ENCODE results near the gene CPSF3. TPM values are rescaled to one million over a fixed set of nuclear protein-coding genes. Genes with fewer than 3 reads are reported as not detected.

The CPSF3 gene
- total RNA-seq, 2 experiments from 2014 or later: 57.9 to 64.6 TPM

DNA sequence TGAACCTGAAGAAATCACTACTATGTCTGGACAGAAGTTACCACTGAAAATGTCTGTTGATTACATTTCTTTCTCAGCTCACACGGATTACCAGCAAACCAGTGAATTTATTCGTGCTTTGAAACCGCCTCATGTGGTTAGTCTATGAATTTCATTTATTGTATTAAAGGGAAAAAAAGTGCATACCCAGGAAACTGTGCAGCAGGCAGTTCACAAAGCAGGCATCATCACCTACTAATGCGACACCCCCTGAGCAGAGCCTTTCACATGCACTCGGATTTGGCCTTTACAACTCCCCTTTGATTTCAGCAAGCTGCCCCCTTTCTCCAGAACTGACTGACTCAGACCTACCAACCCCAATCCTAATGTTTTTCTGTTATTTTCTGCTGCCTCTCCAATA lies 20.1 kb downstream of the CPSF3 start:
- Mint-ChIP-seq H3K4me1 (peaks cover 20% of the 10 kb centered on the region), H3K27me3 (no peaks in the 10 kb centered on the region), H3K4me3 (no peak overlapping the region), H3K27ac (peak overlapping the region; percentile 57), H3K36me3 (peaks cover 48% of the 10 kb centered on the region), H3K9me3 (ENCODE audit: low read depth) (no peaks in the 10 kb centered on the region)
- DNase-seq: no peak
- ATAC-seq: no peak
- CTCF ChIA-PET: no interaction called here

DNA sequence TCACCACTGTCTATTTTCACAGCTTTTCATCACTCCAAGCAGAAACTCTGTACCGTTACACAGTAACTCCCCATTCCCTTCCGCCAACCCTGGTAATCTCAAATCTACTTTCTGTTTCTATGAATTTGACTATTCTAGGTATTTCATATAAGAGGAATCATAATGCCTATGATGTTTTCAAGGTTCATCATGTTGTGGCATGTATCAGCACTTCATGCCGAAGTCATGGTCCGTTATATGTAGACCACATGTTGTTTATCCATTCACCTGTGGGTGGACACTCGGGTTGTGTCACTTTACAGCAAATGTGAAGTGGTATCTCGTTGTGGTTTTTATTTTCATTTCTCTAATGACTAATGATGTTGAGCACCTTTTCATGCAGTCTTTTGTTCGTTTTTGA lies 21.6 kb downstream of the CPSF3 start:
- peaks cover 20% of the 10 kb centered on the region for H3K4me1 Mint-ChIP-seq
- H3K4me3 Mint-ChIP-seq: no peak overlapping the region
- no peaks in the 10 kb centered on the region for H3K27me3 Mint-ChIP-seq
- H3K36me3 Mint-ChIP-seq: peaks cover 46% of the 10 kb centered on the region
- CTCF ChIA-PET: no interaction called here
- peak overlapping the region; percentile 69 for H3K27ac Mint-ChIP-seq
- H3K9me3 Mint-ChIP-seq (ENCODE audit: low read depth): no peaks in the 10 kb centered on the region
- ATAC-seq: peak; percentile 67
- DNase-seq: no peak

DNA sequence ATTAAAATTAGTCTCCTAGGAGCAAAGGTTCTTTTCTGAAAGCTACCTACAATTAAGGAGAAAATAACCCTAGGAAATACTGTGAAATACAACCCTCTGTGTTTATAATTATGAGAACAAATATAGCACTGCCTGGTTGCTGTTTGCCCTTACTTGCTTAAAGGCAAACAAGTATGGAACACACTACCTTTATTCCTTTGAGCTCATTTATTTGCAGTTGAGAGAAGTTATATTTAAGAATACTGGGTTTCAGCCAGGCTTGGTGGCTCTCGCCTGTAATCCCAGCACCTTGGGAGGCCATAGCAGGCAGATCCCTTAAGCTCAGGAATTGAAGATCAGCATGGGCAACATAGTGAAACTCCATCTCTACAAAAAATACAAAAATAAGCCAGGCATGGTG lies 27.8 kb downstream of the CPSF3 start:
- no peak for ATAC-seq
- H3K9me3 Mint-ChIP-seq (ENCODE audit: low read depth): no peaks in the 10 kb centered on the region
- H3K4me3 Mint-ChIP-seq: no peak overlapping the region
- H3K36me3 Mint-ChIP-seq: peaks cover 32% of the 10 kb centered on the region
- H3K27ac Mint-ChIP-seq: no peak overlapping the region
- DNase-seq: no peak
- no peaks in the 10 kb centered on the region for H3K4me1 Mint-ChIP-seq
- CTCF ChIA-PET: no interaction called here
- H3K27me3 Mint-ChIP-seq: no peaks in the 10 kb centered on the region

DNA sequence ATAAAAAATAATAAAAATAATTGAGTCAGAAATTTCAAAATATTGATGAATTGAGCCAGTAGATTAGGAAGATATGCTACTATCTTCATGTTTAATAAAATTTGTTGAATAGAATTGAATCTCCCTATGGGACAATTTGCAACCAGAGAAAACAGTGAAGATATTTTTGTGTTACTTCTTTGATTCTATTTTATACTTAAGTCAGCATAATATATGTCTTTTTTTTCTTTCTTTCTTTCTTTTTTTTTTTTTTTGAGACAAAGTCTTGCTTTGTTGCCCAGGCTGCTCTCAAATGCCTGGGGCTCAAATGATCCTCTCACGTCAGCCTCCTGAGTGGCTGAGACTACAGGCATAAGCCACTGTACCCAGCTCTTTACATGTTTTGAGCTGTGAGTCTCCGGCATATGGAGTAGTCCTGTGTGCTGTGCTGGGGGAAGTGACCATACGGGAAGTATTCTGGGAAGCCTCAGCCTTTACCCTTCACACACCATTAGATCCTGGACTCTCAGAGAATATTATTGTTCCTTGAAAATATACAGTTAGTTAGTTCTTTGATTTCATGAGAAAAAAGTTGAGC lies 37.1 kb downstream of the CPSF3 start:
- CTCF ChIA-PET: interaction anchor here (0.6 kb wide), 1 partner anchor 26 kb away, joined by 3 read pairs; no protein-coding TSS in a partner anchor
- peaks cover 15% of the 10 kb centered on the region for H3K4me1 Mint-ChIP-seq
- no peak overlapping the region for H3K27ac Mint-ChIP-seq
- H3K36me3 Mint-ChIP-seq: peaks cover 29% of the 10 kb centered on the region
- H3K27me3 Mint-ChIP-seq: no peaks in the 10 kb centered on the region
- ATAC-seq: no peak
- H3K4me3 Mint-ChIP-seq: no peak overlapping the region
- no peaks in the 10 kb centered on the region for H3K9me3 Mint-ChIP-seq (ENCODE audit: low read depth)
- no peak for DNase-seq

DNA sequence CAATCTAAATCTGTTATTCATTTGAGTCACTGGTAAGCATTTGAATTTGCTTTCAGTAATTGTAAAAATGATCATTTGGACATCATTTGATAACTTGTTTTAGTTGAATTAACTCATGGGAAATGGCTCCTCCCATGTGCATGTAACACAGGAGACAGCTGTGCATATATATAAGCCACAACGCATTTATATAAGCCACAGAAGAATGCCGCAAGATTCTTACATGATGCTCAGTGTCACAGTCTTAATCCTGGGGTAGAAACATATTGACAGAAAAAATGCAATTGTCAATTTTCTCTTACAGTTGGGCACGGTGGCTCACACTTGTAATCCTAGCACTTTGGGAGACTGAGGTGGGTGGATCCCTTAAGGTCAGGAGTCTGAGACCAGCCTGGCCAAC lies 37.6 kb downstream of the CPSF3 start:
- DNase-seq (no peak), ATAC-seq (no peak)
- Mint-ChIP-seq H3K4me1 (peaks cover 15% of the 10 kb centered on the region), H3K36me3 (peaks cover 32% of the 10 kb centered on the region), H3K4me3 (no peak overlapping the region), H3K9me3 (ENCODE audit: low read depth) (no peaks in the 10 kb centered on the region), H3K27me3 (no peaks in the 10 kb centered on the region), H3K27ac (no peak overlapping the region)
- CTCF ChIA-PET: interaction anchor here (0.6 to 1.3 kb wide), 2 partner anchors 9 to 26 kb away, joined by 3 to 4 read pairs; no protein-coding TSS in a partner anchor

DNA sequence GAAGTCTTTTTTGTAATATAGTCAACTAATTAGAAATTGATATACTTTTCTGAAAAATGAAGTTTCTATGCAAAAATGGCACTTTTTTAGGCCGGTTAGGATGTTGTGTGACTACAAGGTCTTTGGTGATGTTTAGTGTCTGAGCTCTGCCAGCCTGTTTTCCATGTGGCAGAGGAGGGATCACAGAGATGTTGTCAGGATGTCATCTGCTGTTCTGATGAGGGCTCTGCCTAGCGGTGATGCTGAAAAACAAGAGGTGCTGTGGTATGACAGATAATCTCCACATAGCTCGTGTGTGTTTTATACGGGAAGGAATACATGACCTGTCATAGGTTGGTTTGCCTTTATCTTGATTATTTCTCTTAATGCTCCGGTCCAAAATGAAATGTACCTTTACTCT lies 38.9 kb downstream of the CPSF3 start:
- peaks cover 15% of the 10 kb centered on the region for H3K4me1 Mint-ChIP-seq
- H3K4me3 Mint-ChIP-seq: no peak overlapping the region
- no peaks in the 10 kb centered on the region for H3K9me3 Mint-ChIP-seq (ENCODE audit: low read depth)
- H3K27ac Mint-ChIP-seq: no peak overlapping the region
- DNase-seq: no peak
- H3K27me3 Mint-ChIP-seq: no peaks in the 10 kb centered on the region
- CTCF ChIA-PET: interaction anchor here (0.7 to 1.3 kb wide), 2 partner anchors 8 to 125 kb away, joined by 3 to 4 read pairs; no protein-coding TSS in a partner anchor
- peaks cover 33% of the 10 kb centered on the region for H3K36me3 Mint-ChIP-seq
- ATAC-seq: no peak

DNA sequence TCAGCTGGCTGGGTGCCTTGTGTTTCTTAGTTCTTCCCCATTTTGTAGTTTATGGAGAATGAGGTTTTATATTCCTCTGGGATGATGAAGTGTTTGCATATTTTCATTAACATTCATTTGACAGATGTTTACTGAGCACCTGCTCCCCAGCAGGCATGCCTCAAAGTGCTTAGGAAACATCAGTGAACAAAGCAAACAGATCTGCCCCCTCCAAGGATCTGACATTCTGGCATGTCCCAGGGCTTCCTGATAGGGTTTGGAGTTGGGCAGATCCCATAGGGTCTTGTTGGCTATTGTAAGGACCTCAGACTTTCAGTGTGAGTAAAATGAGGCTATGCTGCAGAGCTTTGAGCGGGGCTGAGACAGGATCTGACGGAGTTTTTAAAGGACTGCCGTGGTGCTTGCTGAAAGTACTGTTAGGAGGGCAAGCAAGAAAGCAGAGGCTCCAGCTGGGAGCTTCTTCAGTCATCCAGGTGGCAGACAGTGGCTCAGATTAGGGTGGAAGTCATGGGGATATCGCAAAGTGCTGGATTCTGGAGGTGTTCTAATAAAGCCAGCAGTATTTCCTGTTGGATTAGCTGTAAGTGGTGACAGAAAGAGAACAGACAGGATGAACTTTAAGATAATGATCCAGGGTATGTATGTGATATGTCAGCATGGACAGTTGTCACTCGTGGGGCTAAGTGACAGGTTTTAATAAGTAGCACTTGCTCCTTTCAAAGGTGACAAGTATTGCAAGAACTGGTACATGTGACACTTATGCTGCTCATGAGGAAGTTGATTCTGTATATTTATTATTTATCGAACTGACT lies 39.6 kb downstream of the CPSF3 start:
- H3K4me1 Mint-ChIP-seq: peaks cover 15% of the 10 kb centered on the region
- peak overlapping the region; percentile 73 for H3K27ac Mint-ChIP-seq
- ATAC-seq (peak; percentile 58), DNase-seq (no peak)
- no peak overlapping the region for H3K4me3 Mint-ChIP-seq
- no peaks in the 10 kb centered on the region for H3K27me3 Mint-ChIP-seq
- peaks cover 30% of the 10 kb centered on the region for H3K36me3 Mint-ChIP-seq
- CTCF ChIA-PET: no interaction called here
- no peaks in the 10 kb centered on the region for H3K9me3 Mint-ChIP-seq (ENCODE audit: low read depth)

DNA sequence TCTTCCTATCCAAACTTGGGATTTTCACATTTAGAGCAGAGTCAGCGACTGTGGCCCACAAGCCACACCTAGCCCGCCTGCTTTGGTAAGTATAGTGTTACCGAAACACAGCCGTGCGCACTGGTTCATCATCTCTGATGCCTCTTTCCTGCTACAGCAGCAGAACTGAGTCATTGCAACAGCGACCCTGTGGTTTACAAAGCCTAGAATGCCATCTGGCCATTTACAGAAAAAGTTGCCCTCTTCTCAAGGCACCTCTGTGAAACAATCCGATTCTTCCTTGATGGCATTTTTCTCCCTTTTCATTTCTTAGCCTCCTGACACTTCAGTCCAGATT lies 40.2 kb downstream of the CPSF3 start:
- Mint-ChIP-seq H3K4me3 (no peak overlapping the region), H3K36me3 (peaks cover 29% of the 10 kb centered on the region), H3K27ac (peak overlapping the region; percentile 73), H3K27me3 (no peaks in the 10 kb centered on the region), H3K4me1 (peaks cover 15% of the 10 kb centered on the region), H3K9me3 (ENCODE audit: low read depth) (no peaks in the 10 kb centered on the region)
- CTCF ChIA-PET: no interaction called here
- peak; percentile 76 for DNase-seq
- peak; percentile 96 for ATAC-seq

DNA sequence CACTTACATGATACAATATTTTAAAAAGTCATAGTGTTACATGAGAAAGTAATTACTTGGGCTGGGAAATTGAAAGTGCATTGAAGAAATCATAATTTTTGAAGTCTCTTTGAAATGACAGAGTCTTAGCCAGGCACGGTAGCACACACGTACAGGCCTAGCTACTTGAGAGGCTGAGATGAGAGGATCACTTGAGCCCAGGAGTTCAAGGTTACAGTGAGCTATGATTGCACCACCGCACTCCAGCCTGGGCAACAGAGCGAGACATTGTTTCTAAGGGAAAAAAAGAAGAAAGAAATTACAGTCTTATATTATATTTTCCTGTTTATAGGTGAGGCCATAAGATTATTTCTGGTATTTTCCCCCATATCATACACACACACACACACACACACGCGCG lies 41.7 kb downstream of the CPSF3 start:
- Mint-ChIP-seq H3K27ac (no peak overlapping the region), H3K27me3 (no peaks in the 10 kb centered on the region), H3K36me3 (peaks cover 24% of the 10 kb centered on the region), H3K9me3 (ENCODE audit: low read depth) (no peaks in the 10 kb centered on the region), H3K4me1 (peaks cover 15% of the 10 kb centered on the region), H3K4me3 (no peak overlapping the region)
- no peak for ATAC-seq
- CTCF ChIA-PET: interaction anchor here (1.3 kb wide), 1 partner anchor 9 kb away, joined by 6 read pairs; the partner anchor contains the start of gene IAH1
- DNase-seq: no peak

DNA sequence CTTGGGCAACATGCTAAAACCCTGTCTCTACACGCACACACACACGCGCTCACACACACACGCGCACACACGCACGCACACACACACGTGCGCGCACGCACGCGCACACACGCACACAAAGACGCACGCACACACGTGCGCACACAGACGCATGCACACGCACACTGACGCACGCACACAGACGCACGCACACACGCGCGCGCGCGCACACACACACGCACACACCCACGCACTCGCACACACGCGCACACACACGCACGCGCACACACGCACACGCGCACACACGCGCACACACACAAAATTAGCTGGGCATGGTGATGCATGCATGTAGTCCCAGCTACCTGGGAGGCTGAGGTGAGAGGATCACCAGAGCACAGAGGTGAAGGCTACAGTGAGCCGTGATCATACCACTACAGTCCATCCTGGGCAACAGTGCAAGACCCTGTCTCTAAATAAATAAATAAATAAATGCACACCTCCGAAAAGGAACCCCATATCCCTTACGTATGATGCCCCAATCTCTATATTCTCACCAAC lies 42.8 kb downstream of the CPSF3 start:
- peaks cover 15% of the 10 kb centered on the region for H3K4me1 Mint-ChIP-seq
- no peaks in the 10 kb centered on the region for H3K27me3 Mint-ChIP-seq
- H3K27ac Mint-ChIP-seq: peak overlapping the region; percentile 25
- H3K9me3 Mint-ChIP-seq (ENCODE audit: low read depth): no peaks in the 10 kb centered on the region
- no peak overlapping the region for H3K4me3 Mint-ChIP-seq
- CTCF ChIA-PET: no interaction called here
- DNase-seq (no peak), ATAC-seq (no peak)
- H3K36me3 Mint-ChIP-seq: peaks cover 25% of the 10 kb centered on the region

DNA sequence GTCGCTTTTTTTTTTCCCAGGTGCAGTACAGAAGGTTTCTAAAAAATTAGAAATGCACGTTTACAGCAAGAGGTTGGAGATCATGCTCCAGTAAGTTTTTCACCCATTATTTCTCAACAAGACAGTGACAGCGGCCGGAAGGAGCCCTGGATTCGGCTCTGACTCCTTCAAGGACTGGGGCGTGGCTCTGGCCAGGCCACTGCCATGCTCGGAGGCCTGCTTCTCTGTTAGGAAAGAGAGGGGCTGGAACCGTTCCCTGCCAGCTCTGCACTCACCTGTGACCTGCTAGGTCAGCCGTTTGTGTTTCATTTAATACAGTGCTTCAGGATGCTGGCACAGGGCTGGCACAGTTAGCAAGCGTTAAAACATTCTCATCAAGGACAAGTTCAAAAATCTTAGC lies 44.2 kb downstream of the CPSF3 start:
- Mint-ChIP-seq H3K4me3 (no peak overlapping the region), H3K27ac (no peak overlapping the region), H3K9me3 (ENCODE audit: low read depth) (no peaks in the 10 kb centered on the region), H3K36me3 (peaks cover 29% of the 10 kb centered on the region), H3K4me1 (peaks cover 13% of the 10 kb centered on the region), H3K27me3 (no peaks in the 10 kb centered on the region)
- ATAC-seq (no peak), DNase-seq (peak; percentile 21)
- CTCF ChIA-PET: no interaction called here

DNA sequence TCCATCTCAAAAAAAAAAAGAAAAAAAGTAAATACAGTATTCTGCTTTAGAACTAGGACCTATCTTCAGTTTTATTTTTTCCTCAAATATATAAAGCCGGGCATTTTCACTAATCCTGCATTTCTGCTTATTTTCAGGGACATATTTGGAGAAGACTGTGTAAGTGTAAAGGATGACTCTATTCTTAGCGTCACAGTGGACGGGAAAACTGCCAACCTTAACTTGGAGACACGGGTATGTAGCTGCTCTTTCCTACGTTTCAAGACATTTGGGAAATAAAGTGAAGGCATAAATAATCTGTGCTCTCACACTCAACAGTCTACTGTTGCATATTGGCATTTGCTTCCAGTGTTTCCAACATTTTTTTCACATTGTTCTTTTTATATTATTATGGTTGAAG lies 47.8 kb downstream of the CPSF3 start:
- no peaks in the 10 kb centered on the region for H3K27me3 Mint-ChIP-seq
- H3K4me3 Mint-ChIP-seq: no peak overlapping the region
- DNase-seq (peak; percentile 4), ATAC-seq (no peak)
- CTCF ChIA-PET: interaction anchor here (1.1 kb wide), 1 partner anchor 9 kb away, joined by 4 read pairs; no protein-coding TSS in a partner anchor
- no peaks in the 10 kb centered on the region for H3K9me3 Mint-ChIP-seq (ENCODE audit: low read depth)
- H3K27ac Mint-ChIP-seq: no peak overlapping the region
- H3K4me1 Mint-ChIP-seq: peaks cover 20% of the 10 kb centered on the region
- peaks cover 34% of the 10 kb centered on the region for H3K36me3 Mint-ChIP-seq

DNA sequence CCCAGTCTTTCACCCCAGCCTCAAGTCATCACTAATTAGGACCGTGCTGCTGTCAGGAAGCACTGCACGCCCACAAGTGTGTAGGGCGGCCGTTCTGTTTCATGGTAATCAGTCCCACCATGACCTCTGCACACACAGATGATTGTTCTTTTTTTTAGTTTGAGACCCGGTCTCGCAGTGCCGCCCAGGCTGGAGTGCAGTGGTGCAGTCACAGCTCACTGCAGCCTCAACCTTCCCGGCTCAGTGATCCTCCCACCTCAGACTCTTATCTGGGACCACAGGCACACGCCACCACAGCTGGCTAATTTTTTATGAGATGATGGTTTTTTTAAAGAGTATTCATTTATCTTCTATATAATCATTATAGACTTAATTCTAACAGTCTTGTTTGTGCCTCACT lies 49.1 kb downstream of the CPSF3 start:
- DNase-seq (peak; percentile 34), ATAC-seq (no peak)
- no peak overlapping the region for H3K4me3 Mint-ChIP-seq
- no peak overlapping the region for H3K27ac Mint-ChIP-seq
- H3K9me3 Mint-ChIP-seq (ENCODE audit: low read depth): no peaks in the 10 kb centered on the region
- peaks cover 42% of the 10 kb centered on the region for H3K36me3 Mint-ChIP-seq
- H3K4me1 Mint-ChIP-seq: peaks cover 33% of the 10 kb centered on the region
- no peaks in the 10 kb centered on the region for H3K27me3 Mint-ChIP-seq
- CTCF ChIA-PET: interaction anchor here (1.1 to 2.2 kb wide), 3 partner anchors 83 to 327 kb away, joined by 4 to 14 read pairs (median 6); partner anchors contain the start of gene ADAM17
